ENCODE measurements around the gene AOC1. TPM values are rescaled to one million over a fixed set of nuclear protein-coding genes. Genes with fewer than 3 reads are reported as not detected.

Gene AOC1
- total RNA-seq, 2 experiments from 2014 or later = not detected

- no peaks in the 10 kb centered on the region for H3K4me1 Mint-ChIP-seq (ENCODE audit: low read depth)
Measured at GRCh38 chr7:150829426-150829825, 22.9 kb upstream of the AOC1 start.

GRCh38 chr7:150830937-150831336 is 21.4 kb upstream of the AOC1 start:
- H3K27ac ChIP-seq (ENCODE audit: low read depth in 1 of 2, low read length in 2 of 2) = no peak overlapping the region
- TF ChIP-seq CTCF (IDR thresholded peaks at IDR 0.05) = no peak
- ChIA-PET CTCF (no interaction called here), POLR2A (no interaction called here)
- intact Hi-C loops (cut with DNase I, micrococcal nuclease) = no loop called here
- Mint-ChIP-seq H3K27me3 (peaks cover 58% of the 10 kb centered on the region), H3K4me3 (no peak overlapping the region), H3K27ac (no peak overlapping the region), H3K4me1 (ENCODE audit: low read depth) (no peaks in the 10 kb centered on the region), H3K9me3 (no peaks in the 10 kb centered on the region), H3K36me3 (ENCODE audit: low read depth) (no peaks in the 10 kb centered on the region)
- no peak for DNase-seq
- H3K4me3 ChIP-seq (ENCODE audit: low read length) = no peak overlapping the region
- ATAC-seq (ENCODE audit: poor library complexity) = no peak
- no peaks in the 10 kb centered on the region for H3K4me1 ChIP-seq (ENCODE audit: insufficient read depth, low read length)
- H3K36me3 ChIP-seq (ENCODE audit: insufficient read depth, low read length) = no peaks in the 10 kb centered on the region
- H3K27me3 ChIP-seq (ENCODE audit: control insufficient read depth in 1 of 2, insufficient read depth in 2 of 2, low read length in 2 of 2) = peaks cover 13 to 17% of the 10 kb centered on the region in 2 experiments
- H3K9me3 ChIP-seq (ENCODE audit: control insufficient read depth in 1 of 2, insufficient read depth in 1 of 2, low read length in 2 of 2) = no peaks in the 10 kb centered on the region

More at GRCh38 chr7:150829426-150829825, 22.9 kb upstream of the AOC1 start:
- peaks cover 13 to 17% of the 10 kb centered on the region in 2 experiments for H3K27me3 ChIP-seq (ENCODE audit: control insufficient read depth in 1 of 2, insufficient read depth in 2 of 2, low read length in 2 of 2)
- CTCF ChIA-PET = no interaction called here
- no peak overlapping the region for H3K4me3 Mint-ChIP-seq
- no peaks in the 10 kb centered on the region for H3K36me3 Mint-ChIP-seq (ENCODE audit: low read depth)
- intact Hi-C loops (cut with DNase I, micrococcal nuclease) = no loop called here
- no peaks in the 10 kb centered on the region for H3K36me3 ChIP-seq (ENCODE audit: insufficient read depth, low read length)
- H3K27ac Mint-ChIP-seq = no peak overlapping the region
- TF ChIP-seq CTCF (IDR thresholded peaks at IDR 0.05) = no peak
- no peak overlapping the region for H3K4me3 ChIP-seq (ENCODE audit: low read length)
- H3K27me3 Mint-ChIP-seq = peaks cover 52% of the 10 kb centered on the region
- H3K27ac ChIP-seq (ENCODE audit: low read depth in 1 of 2, low read length in 2 of 2) = no peak overlapping the region
- POLR2A ChIA-PET = no interaction called here
- ATAC-seq (ENCODE audit: poor library complexity) (no peak), DNase-seq (no peak)
- no peaks in the 10 kb centered on the region for H3K4me1 ChIP-seq (ENCODE audit: insufficient read depth, low read length)
- H3K9me3 Mint-ChIP-seq = no peaks in the 10 kb centered on the region
- peaks cover 0 to 4% of the 10 kb centered on the region in 2 experiments for H3K9me3 ChIP-seq (ENCODE audit: control insufficient read depth in 1 of 2, insufficient read depth in 1 of 2, low read length in 2 of 2)

- Mint-ChIP-seq H3K4me1 (ENCODE audit: low read depth) (no peaks in the 10 kb centered on the region), H3K36me3 (ENCODE audit: low read depth) (no peaks in the 10 kb centered on the region), H3K27ac (no peak overlapping the region), H3K9me3 (no peaks in the 10 kb centered on the region), H3K27me3 (peaks cover 58% of the 10 kb centered on the region), H3K4me3 (no peak overlapping the region)
- CTCF ChIA-PET = no interaction called here
- Histone ChIP-seq H3K36me3 (ENCODE audit: insufficient read depth, low read length) (no peaks in the 10 kb centered on the region), H3K4me3 (ENCODE audit: low read length) (no peak overlapping the region), H3K27me3 (ENCODE audit: control insufficient read depth in 1 of 2, insufficient read depth in 2 of 2, low read length in 2 of 2) (peaks cover 13 to 17% of the 10 kb centered on the region in 2 experiments), H3K27ac (ENCODE audit: low read depth in 1 of 2, low read length in 2 of 2) (no peak overlapping the region), H3K9me3 (ENCODE audit: control insufficient read depth in 1 of 2, insufficient read depth in 1 of 2, low read length in 2 of 2) (no peaks in the 10 kb centered on the region), H3K4me1 (ENCODE audit: insufficient read depth, low read length) (no peaks in the 10 kb centered on the region)
- intact Hi-C loops (cut with DNase I, micrococcal nuclease) = no loop called here
- ATAC-seq (ENCODE audit: poor library complexity) (no peak), DNase-seq (no peak)
- POLR2A ChIA-PET = no interaction called here
- TF ChIP-seq CTCF (IDR thresholded peaks at IDR 0.05) = no peak
Measured at GRCh38 chr7:150831851-150832250, 20.5 kb upstream of the AOC1 start.
